Hippocampal formation (tissue), 2 donors: ENCODE results near the gene BOLA3.
"Not testable (repeated sequence)": the region's sequence is repeated elsewhere in the genome, so short reads cannot be mapped to it uniquely, and the experiment has no call there.

Experiments used
- DNase-seq, 2 donors: peaks; one replicate each; lab custom pipeline; 2025; lab: John Stamatoyannopoulos, UW

Gene BOLA3

DNA sequence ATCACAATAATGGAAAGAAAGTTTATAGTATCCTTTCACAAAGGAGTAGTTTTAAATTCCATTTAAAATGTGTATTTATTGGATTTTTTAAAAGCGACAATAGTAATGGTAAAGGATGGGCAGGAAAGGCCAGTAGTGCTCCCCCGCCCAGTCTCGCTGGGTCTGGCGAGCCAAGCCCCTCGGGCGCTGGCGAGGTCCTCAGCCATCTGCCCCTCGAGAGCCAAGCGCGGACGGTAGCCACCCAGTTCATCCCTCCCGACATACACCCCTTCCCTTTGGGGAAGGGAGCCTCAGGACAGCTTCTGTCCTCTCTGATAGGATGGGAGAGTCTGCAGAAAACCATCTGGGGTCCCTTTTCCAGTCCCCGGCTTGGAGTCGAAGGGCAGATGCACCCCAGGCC, 45.2 kb downstream of the BOLA3 start:
- DNase-seq = no peak

GRCh38 chr2:74101574-74102300, 46.0 kb downstream of the BOLA3 start:
- DNase-seq = no peak

DNA sequence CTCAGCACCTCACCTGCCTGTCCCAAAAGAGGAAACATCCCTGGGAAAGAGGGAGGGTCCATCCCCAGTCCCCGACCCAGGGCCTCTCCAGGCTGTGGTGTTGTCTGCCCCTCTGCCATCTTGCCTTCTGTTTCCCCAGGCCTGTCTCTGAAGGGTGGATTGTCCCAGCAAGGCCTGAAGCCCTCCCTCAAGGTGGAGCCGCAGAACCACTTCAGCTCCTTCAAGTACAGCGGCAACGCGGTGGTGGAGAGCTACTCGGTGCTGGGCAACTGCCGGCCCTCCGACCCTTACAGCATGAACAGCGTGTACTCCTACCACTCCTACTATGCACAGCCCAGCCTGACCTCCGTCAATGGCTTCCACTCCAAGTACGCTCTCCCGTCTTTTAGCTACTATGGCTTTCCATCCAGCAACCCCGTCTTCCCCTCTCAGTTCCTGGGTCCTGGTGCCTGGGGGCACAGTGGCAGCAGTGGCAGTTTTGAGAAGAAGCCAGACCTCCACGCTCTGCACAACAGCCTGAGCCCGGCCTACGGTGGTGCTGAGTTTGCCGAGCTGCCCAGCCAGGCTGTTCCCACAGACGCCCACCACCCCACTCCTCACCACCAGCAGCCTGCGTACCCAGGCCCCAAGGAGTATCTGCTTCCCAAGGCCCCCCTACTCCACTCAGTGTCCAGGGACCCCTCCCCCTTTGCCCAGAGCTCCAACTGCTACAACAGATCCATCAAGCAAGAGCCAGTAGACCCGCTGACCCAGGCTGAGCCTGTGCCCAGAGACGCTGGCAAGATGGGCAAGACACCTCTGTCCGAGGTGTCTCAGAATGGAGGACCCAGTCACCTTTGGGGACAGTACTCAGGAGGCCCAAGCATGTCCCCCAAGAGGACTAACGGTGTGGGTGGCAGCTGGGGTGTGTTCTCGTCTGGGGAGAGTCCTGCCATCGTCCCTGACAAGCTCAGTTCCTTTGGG, 47.2 kb downstream of the BOLA3 start:
- no peak for DNase-seq

DNA sequence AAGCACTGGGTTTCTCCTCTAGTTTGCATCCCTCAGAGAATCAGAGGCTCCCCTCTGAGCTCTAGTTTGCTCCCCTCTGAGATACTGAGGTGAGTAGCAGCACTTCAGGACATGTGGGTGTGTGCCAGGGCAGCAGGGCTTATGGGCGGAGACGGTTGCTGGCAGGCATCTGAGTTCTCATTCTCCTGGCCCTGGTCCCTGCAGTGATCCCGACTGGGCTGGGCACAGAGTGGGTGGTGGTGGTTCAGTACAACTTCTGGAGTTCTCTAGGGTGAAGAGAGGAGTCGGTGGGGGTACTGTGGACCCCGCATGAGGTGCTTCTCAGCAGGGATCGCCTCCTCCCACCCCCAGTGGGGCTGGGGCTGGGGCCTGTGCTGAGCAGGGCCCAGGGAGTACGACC, 47.9 kb downstream of the BOLA3 start:
- DNase-seq = peak in 1 of 2 donors; percentile 11

DNA sequence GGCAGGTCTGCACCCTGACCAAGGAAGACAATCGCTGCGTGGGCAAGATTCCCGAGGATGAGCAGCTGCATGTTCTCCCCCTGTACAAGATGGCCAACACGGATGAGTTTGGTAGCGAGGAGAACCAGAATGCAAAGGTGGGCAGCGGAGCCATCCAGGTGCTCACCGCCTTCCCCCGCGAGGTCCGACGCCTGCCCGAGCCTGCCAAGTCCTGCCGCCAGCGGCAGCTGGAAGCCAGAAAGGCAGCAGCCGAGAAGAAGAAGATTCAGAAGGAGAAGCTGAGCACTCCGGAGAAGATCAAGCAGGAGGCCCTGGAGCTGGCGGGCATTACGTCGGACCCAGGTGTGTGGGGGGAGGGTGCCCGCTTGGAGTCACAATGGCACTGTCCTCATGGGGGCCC, 48.4 kb downstream of the BOLA3 start:
- no peak for DNase-seq

DNA sequence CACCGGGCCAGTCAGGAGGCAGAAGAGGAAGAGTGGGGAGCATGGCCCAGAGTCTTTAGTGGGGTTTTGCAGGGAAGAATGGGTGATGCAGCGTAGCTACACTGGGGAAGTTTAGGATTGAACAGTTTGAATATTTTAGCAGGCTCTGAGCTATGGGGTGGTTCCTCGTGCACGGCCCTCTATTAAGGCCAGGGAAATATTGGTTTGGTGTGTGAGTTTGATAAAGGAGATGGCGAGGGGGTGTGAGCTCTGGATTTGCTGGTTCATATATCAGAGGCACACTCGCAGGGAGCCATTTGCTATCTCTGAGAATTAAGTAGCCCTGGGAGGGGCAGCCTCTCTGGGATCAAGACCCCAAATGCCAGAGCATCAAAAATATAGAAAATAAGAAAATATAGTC, 50.1 kb downstream of the BOLA3 start:
- DNase-seq = no peak

DNA sequence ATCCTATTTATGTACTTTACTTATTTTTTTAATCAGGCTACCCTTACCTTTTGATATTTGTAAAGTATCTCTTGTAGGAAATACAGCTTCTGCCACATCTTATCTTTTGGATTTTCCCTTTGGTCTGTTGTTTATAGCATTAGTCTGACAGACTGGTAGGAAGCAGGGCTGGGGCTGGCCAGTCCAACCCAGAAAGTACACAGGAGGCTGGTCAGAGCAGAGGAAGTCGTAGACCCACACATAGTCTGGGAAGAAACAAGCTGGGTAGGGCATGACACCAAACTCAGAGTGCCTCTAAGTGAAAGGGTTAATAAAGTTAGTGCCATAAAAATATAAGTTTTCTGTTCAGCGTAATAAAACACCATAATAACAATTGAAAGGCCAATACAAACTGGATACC, 51.7 kb downstream of the BOLA3 start:
- DNase-seq = no peak

DNA sequence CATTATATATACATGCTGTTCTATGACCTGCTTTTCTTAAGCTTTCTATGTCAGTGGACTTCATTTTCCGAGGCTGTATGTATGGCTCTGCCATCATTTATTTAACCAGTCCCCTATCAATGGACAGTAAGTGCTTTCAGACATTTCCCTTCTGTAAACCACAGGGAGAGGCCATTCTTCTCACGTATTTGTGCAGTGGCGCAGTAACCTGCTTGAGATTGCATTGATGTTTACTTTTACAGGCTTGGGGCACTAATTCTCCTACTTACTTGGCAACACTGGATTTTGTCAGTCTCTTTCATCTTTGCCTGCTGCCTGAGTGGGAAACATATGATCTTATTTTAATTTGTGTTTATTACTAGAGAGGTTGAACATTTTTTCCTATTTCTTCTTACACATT, 52.1 kb downstream of the BOLA3 start:
- no peak for DNase-seq

- no peak for DNase-seq
Observed at GRCh38 chr2:74094291-74094690, 53.4 kb downstream of the BOLA3 start.

- DNase-seq = peak; percentile 12 to 40
Observed at GRCh38 chr2:74093840-74094239, 53.9 kb downstream of the BOLA3 start.

DNA sequence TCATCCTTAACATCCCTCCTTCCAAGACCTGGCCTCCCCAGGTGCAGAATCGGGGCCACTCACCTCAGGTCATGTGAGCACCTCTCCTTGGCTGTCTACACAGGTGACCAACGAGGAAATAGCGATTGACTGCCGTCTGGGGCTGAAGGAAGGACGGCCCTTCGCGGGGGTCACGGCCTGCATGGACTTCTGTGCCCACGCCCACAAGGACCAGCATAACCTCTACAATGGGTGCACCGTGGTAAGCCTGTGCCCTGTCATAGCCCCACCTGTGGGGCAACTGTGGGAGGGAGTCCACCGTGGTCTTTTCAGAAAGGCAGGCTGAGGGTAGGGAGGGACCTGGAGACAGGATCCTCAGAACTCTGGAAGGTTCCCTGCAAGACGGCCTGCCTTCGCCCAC, 54.3 kb downstream of the BOLA3 start:
- no peak for DNase-seq

GRCh38 chr2:74092275-74092674, 55.4 kb downstream of the BOLA3 start:
- DNase-seq = peak; percentile 19 to 38

- no peak for DNase-seq
Observed at GRCh38 chr2:74091391-74091790, 56.3 kb downstream of the BOLA3 start.

DNA sequence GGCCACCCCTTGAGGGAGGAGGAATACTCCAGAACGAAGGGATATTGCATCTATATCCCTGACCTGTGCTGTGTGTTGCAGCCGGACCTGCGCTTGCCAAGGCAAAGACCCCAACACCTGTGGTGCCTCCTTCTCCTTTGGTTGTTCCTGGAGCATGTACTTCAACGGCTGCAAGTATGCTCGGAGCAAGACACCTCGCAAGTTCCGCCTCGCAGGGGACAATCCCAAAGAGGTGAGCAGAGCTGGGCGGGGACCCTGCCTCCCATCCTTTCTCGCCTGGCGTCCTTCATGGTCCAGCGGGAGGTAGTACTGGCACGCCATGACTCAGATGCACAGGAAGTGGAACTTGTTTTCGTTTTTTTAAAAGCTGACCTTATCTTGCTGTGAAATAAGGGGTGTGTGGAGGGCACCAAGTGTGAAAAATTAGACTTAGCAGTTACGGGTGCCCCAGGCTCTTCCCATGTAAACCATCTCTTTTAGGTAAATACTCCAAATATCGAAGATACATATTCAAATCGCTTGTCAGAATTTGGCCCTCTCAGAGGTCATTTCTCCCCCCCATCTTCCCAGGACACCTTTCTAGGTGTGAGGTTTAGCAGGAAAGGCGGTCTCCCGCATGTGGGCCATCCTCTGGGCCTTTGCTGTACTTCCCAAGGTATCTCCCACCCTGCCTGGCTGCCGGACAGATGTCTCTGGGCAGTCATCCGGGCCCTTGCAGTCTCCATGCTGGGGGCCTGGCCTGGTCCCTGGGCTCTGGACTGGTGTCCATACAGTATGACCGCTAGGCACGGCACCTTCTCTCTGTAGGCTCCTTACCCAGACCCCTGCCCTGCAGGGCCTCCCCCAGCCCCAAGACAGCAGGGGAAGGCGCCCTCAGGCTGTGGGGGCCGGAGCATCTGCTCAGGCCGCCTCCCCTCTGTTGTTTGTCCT, 57.6 kb downstream of the BOLA3 start:
- no peak for DNase-seq

GRCh38 chr2:74088676-74089075, 59.0 kb downstream of the BOLA3 start:
- DNase-seq = not testable (repeated sequence)

DNA sequence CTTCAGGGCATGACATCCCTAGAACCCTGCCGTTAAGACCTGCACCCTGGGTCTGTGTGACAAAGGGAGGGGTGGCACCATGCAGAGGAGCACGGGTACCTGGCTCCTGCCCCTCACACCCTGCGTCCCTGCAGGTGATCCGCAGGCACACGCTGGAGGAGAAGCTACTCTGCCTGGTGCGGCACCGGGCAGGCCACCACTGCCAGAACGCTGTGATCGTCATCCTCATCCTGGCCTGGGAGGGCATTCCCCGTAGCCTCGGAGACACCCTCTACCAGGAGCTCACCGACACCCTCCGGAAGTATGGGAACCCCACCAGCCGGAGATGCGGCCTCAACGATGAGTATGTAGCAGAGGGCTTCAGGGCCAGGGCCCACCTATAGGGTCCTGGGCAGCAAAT, 60.0 kb downstream of the BOLA3 start:
- DNase-seq = no peak

- no peak for DNase-seq
Observed at GRCh38 chr2:74086021-74086420, 61.7 kb downstream of the BOLA3 start.
